Measurements from ENCODE around the gene SLC35E1. TPM values are rescaled to one million over a fixed set of nuclear protein-coding genes. Genes with fewer than 3 reads are reported as not detected.

The SLC35E1 gene
- polyA plus RNA-seq, 1 of the 3 experiments (the other 2 are of a cell fraction): 23.5 TPM

DNA sequence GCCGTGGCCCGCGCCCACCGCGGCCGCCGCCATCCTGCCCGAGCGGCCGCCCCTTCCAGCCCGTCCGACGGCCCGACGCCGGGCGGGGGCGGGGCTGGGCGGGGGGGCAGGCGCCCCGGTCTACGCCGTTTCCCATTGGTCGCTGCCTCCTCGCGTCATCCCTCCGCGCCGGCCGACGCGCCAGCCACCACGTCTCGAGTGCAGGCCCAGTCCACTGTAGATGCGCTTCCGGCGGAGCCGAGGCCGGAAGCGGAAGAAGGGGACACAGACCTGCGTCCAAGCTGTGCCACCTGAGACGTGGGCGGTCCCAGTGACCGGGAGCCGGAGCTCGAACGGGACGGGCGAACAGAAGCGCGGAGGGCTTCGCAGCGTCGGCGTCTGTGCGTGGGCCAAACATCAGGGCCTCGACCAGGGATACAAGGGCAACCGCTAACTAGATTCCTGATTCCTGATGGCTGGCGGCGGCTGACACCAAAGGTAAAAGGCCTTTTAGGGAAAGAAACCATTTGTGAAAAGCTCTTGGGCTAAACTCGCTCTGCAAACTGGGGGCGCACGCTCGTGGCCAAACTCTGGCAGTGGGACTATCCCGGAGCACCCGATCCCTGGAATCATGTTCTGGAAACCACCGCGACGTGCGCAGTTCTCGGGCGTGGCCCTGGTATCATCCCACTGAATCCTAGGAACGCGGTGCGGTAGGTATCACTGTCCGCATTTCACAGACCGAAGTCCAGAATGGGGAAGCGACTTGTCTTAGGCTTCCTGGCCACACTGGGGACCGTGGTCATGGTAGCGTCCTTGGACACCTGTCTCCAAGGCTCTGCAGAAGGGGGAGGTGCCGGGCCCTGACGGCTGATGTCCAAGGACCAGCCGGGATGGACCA lies at the start of gene SLC35E1 (continued):
- TF ChIP-seq NRF1 (IDR thresholded peaks at IDR 0.05; ENCODE audit: low read depth, low read length) (no peak), FOXJ3 (CRISPR knock-in tag; IDR thresholded peaks at IDR 0.05) (no peak), GATA2 (CRISPR knock-in tag; IDR thresholded peaks at IDR 0.05) (no peak), RAD21 (IDR thresholded peaks at IDR 0.05; ENCODE audit: low read length) (no peak), ZBTB33 (IDR thresholded peaks at IDR 0.05; ENCODE audit: borderline replicate concordance, low read depth) (no peak), TAF1 (IDR thresholded peaks at IDR 0.05; ENCODE audit: borderline replicate concordance, low read depth, low read length) (peak; percentile 88), GABPA (IDR thresholded peaks at IDR 0.05; ENCODE audit: low read depth) (peak; percentile 93), RCOR1 (IDR thresholded peaks at IDR 0.05; ENCODE audit: low read length) (no peak)
- TF ChIP-seq, protein P1, sequence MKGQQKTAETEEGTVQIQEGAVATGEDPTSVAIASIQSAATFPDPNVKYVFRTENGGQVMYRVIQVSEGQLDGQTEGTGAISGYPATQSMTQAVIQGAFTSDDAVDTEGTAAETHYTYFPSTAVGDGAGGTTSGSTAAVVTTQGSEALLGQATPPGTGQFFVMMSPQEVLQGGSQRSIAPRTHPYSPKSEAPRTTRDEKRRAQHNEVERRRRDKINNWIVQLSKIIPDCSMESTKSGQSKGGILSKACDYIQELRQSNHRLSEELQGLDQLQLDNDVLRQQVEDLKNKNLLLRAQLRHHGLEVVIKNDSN (IDR thresholded peaks at IDR 0.05; ENCODE audit: borderline replicate concordance, low read depth): no peak

DNA sequence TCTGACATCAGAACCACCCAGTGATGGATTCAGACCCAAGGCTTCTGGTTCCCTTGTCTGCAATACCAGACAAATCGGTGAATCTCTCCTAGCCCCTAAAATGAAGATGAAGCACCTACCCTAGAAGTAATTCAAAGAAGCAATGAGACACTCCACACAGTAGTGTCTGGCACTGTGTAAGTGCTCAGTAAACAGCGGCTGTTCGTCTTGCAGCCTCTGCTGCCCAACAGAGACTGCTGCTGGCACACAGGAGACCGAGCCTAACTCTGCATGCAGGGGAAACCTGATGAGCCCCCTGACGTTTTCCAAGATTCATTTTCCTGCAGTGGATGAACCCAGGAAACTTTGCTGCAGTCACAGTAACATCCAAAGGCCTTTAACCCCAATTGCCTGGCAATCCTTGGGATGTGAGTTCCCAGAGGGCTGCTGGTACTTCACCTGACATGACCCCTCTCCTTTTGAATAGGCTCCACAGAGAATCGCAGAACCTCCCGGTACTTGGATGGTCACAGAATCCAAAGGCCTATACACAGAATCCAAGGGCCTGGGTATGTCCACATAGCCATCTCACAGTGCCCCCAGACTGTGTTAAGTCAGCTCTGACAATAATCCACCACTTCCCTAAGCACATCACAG lies 49.1 kb upstream of the SLC35E1 start:
- no peak for DNase-seq
- H3K27ac ChIP-seq (ENCODE audit: low read depth in 2 of 2, low read length in 1 of 2): no peak overlapping the region
- ChIA-PET POLR2A (no interaction called here), CTCF (no interaction called here)
- no peak overlapping the region for H2AFZ ChIP-seq (ENCODE audit: low read depth)
- H4K20me1 ChIP-seq (ENCODE audit: insufficient read depth): peaks cover 100% of the 10 kb centered on the region
- 79% methylated on average over 6 of the region's 7 CpGs for WGBS (ENCODE audit: low lambda C conversion rate)
- peaks cover 0 to 34% of the 10 kb centered on the region in 2 experiments for H3K36me3 ChIP-seq (replicated peaks in 1 of 2; ENCODE audit: control insufficient read depth in 1 of 2, insufficient read depth in 2 of 2, low read length in 1 of 2)
- no peak overlapping the region for H3K4me3 ChIP-seq (ENCODE audit: low read depth in 2 of 2, low read length in 1 of 2)
- H3F3A ChIP-seq (replicated peaks; ENCODE audit: insufficient read depth): no peaks in the 10 kb centered on the region
- H3K4me2 ChIP-seq: no peak overlapping the region
- no peaks in the 10 kb centered on the region for H3K9me3 ChIP-seq
- H3K9ac ChIP-seq: no peak overlapping the region
- no peaks in the 10 kb centered on the region for H3K27me3 ChIP-seq (ENCODE audit: insufficient read depth)
- peaks cover 4 to 24% of the 10 kb centered on the region in 2 experiments; a peak in 2 of 4 replicates for H3K4me1 ChIP-seq (ENCODE audit: control insufficient read depth in 1 of 2, insufficient read depth in 2 of 2, low read depth in 1 of 2, low read length in 1 of 2)
- peaks cover 100% of the 10 kb centered on the region for H3K79me2 ChIP-seq (ENCODE audit: insufficient read depth)
- H3K9me2 ChIP-seq: no peaks in the 10 kb centered on the region
- TF ChIP-seq EZH2phosphoT487 (IDR thresholded peaks at IDR 0.05; ENCODE audit: borderline replicate concordance, low read depth): no peak
- no peak for TF ChIP-seq FOXM1 (IDR thresholded peaks at IDR 0.05; ENCODE audit: low read depth)
- TF ChIP-seq, protein P2, sequence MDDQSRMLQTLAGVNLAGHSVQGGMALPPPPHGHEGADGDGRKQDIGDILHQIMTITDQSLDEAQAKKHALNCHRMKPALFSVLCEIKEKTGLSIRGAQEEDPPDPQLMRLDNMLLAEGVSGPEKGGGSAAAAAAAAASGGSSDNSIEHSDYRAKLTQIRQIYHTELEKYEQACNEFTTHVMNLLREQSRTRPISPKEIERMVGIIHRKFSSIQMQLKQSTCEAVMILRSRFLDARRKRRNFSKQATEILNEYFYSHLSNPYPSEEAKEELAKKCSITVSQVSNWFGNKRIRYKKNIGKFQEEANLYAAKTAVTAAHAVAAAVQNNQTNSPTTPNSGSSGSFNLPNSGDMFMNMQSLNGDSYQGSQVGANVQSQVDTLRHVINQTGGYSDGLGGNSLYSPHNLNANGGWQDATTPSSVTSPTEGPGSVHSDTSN (IDR thresholded peaks at IDR 0.05): no peak
- TF ChIP-seq SIN3A (IDR thresholded peaks at IDR 0.05; ENCODE audit: borderline replicate concordance, low read depth, low read length): no peak
- TF ChIP-seq EP300 (IDR thresholded peaks at IDR 0.05; ENCODE audit: borderline replicate concordance in 1 of 2, low read depth in 1 of 2, low read length in 1 of 2): no peak
- TF ChIP-seq JUND (IDR thresholded peaks at IDR 0.05): no peak
- TF ChIP-seq, protein P3, sequence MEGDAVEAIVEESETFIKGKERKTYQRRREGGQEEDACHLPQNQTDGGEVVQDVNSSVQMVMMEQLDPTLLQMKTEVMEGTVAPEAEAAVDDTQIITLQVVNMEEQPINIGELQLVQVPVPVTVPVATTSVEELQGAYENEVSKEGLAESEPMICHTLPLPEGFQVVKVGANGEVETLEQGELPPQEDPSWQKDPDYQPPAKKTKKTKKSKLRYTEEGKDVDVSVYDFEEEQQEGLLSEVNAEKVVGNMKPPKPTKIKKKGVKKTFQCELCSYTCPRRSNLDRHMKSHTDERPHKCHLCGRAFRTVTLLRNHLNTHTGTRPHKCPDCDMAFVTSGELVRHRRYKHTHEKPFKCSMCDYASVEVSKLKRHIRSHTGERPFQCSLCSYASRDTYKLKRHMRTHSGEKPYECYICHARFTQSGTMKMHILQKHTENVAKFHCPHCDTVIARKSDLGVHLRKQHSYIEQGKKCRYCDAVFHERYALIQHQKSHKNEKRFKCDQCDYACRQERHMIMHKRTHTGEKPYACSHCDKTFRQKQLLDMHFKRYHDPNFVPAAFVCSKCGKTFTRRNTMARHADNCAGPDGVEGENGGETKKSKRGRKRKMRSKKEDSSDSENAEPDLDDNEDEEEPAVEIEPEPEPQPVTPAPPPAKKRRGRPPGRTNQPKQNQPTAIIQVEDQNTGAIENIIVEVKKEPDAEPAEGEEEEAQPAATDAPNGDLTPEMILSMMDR (IDR thresholded peaks at IDR 0.05): no peak
- no peak for TF ChIP-seq RFX5 (IDR thresholded peaks at IDR 0.05; ENCODE audit: low read length)
- no peak for TF ChIP-seq POLR2AphosphoS5 (IDR thresholded peaks at IDR 0.05; ENCODE audit: low read depth, low read length)
- TF ChIP-seq FOXJ3 (CRISPR knock-in tag; IDR thresholded peaks at IDR 0.05): no peak
- TF ChIP-seq RAD21 (IDR thresholded peaks at IDR 0.05; ENCODE audit: low read length): no peak
- no peak for TF ChIP-seq NRF1 (IDR thresholded peaks at IDR 0.05; ENCODE audit: low read depth, low read length)
- TF ChIP-seq, protein P4, sequence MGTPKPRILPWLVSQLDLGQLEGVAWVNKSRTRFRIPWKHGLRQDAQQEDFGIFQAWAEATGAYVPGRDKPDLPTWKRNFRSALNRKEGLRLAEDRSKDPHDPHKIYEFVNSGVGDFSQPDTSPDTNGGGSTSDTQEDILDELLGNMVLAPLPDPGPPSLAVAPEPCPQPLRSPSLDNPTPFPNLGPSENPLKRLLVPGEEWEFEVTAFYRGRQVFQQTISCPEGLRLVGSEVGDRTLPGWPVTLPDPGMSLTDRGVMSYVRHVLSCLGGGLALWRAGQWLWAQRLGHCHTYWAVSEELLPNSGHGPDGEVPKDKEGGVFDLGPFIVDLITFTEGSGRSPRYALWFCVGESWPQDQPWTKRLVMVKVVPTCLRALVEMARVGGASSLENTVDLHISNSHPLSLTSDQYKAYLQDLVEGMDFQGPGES (IDR thresholded peaks at IDR 0.05; ENCODE audit: low read depth, low read length): no peak
- no peak for TF ChIP-seq MXI1 (IDR thresholded peaks at IDR 0.05; ENCODE audit: low read depth, low read length)
- TF ChIP-seq YY1 (IDR thresholded peaks at IDR 0.05; ENCODE audit: low read depth): no peak
- TF ChIP-seq, protein P1 (IDR thresholded peaks at IDR 0.05; ENCODE audit: borderline replicate concordance, low read depth): no peak
- no peak for TF ChIP-seq CHD2 (IDR thresholded peaks at IDR 0.05; ENCODE audit: low read length, partially characterized antibody)
- TF ChIP-seq GATA2 (CRISPR knock-in tag; IDR thresholded peaks at IDR 0.05): no peak
